ENCODE data around the gene KIR2DL4. TPM values are rescaled to one million over a fixed set of nuclear protein-coding genes. Genes with fewer than 3 reads are reported as not detected.
"Not testable (repeated sequence)": the region's sequence is repeated elsewhere in the genome, so short reads cannot be mapped to it uniquely, and the experiment has no call there.

Gene KIR2DL4
- total RNA-seq: not detected
- long read RNA-seq: 0 reads

GRCh38 chr19:54803410-54803809 lies at the start of gene KIR2DL4:
KIR2DL4 (plus strand) TSS chr19:54803610; CDS start chr19:54803652, 42 bp downstream.
- H3K9me3 ChIP-seq (replicated peaks): peaks cover 4% of the 10 kb centered on the region
- no peak for TF ChIP-seq CTCF (IDR thresholded peaks at IDR 0.05; ENCODE audit: borderline replicate concordance)
- no peak within 1 kb of the TSS for H3K4me3 ChIP-seq
- intact Hi-C loops (cut with micrococcal nuclease): no loop called here
- H3K36me3 ChIP-seq: no peaks in the 10 kb centered on the region
- no peak within 1 kb of the TSS for H3K27ac ChIP-seq (replicated peaks)
- peaks cover 43% of the 10 kb centered on the region for H3K27me3 ChIP-seq (ENCODE audit: low read depth)
- no peaks in the 10 kb centered on the region for H3K4me1 ChIP-seq
- DNase-seq: no peak

- H3K27ac ChIP-seq (replicated peaks); H3K4me3 ChIP-seq; H3K9me3 ChIP-seq (replicated peaks); H3K4me1 ChIP-seq; H3K27me3 ChIP-seq (ENCODE audit: low read depth); H3K36me3 ChIP-seq; DNase-seq; intact Hi-C loops (cut with micrococcal nuclease): not testable (repeated sequence)
These were observed 47.0 kb upstream of the KIR2DL4 start for GRCh38 chr19:54756204-54757110.

- H3K4me1 ChIP-seq; intact Hi-C loops (cut with micrococcal nuclease); H3K27ac ChIP-seq (replicated peaks); DNase-seq; H3K4me3 ChIP-seq; H3K36me3 ChIP-seq; H3K9me3 ChIP-seq (replicated peaks); H3K27me3 ChIP-seq (ENCODE audit: low read depth): not testable (repeated sequence)
These were observed 44.8 kb upstream of the KIR2DL4 start for GRCh38 chr19:54758577-54758976.

- peaks cover 10% of the 10 kb centered on the region for H3K9me3 ChIP-seq (replicated peaks)
- H3K4me3 ChIP-seq; H3K27me3 ChIP-seq (ENCODE audit: low read depth); H3K4me1 ChIP-seq; intact Hi-C loops (cut with micrococcal nuclease); DNase-seq; H3K27ac ChIP-seq (replicated peaks); H3K36me3 ChIP-seq: not testable (repeated sequence)
These were observed 39.2 kb upstream of the KIR2DL4 start for GRCh38 chr19:54764219-54764618.

- intact Hi-C loops (cut with micrococcal nuclease); DNase-seq; H3K27me3 ChIP-seq (ENCODE audit: low read depth); H3K27ac ChIP-seq (replicated peaks); H3K4me3 ChIP-seq; H3K36me3 ChIP-seq; H3K4me1 ChIP-seq: not testable (repeated sequence)
- peaks cover 10% of the 10 kb centered on the region for H3K9me3 ChIP-seq (replicated peaks)
These were observed 36.9 kb upstream of the KIR2DL4 start for GRCh38 chr19:54766464-54766863.

- H3K27ac ChIP-seq (replicated peaks); intact Hi-C loops (cut with micrococcal nuclease); DNase-seq; H3K36me3 ChIP-seq; H3K4me3 ChIP-seq; H3K4me1 ChIP-seq: not testable (repeated sequence)
- Histone ChIP-seq H3K27me3 (ENCODE audit: low read depth) (peaks cover 19% of the 10 kb centered on the region), H3K9me3 (replicated peaks) (peaks cover 10% of the 10 kb centered on the region)
These were observed 33.8 kb upstream of the KIR2DL4 start, which contains the start of gene KIR2DL1 for GRCh38 chr19:54769646-54770045. KIR2DL1 (plus strand) TSS chr19:54769793; CDS start chr19:54769851, 58 bp downstream.

GRCh38 chr19:54770511-54770910 lies 32.9 kb upstream of the KIR2DL4 start:
- H3K9me3 ChIP-seq (replicated peaks); H3K27ac ChIP-seq (replicated peaks); intact Hi-C loops (cut with micrococcal nuclease); H3K4me1 ChIP-seq; DNase-seq; H3K4me3 ChIP-seq; H3K36me3 ChIP-seq: not testable (repeated sequence)
- H3K27me3 ChIP-seq (ENCODE audit: low read depth): peaks cover 14% of the 10 kb centered on the region

GRCh38 chr19:54771018-54771960 lies 32.1 kb upstream of the KIR2DL4 start:
- DNase-seq; H3K36me3 ChIP-seq; H3K9me3 ChIP-seq (replicated peaks); intact Hi-C loops (cut with micrococcal nuclease); H3K4me1 ChIP-seq; H3K27ac ChIP-seq (replicated peaks); H3K4me3 ChIP-seq: not testable (repeated sequence)
- peaks cover 13% of the 10 kb centered on the region for H3K27me3 ChIP-seq (ENCODE audit: low read depth)

GRCh38 chr19:54772666-54773065 lies 30.7 kb upstream of the KIR2DL4 start:
- H3K4me3 ChIP-seq; H3K4me1 ChIP-seq; intact Hi-C loops (cut with micrococcal nuclease); H3K9me3 ChIP-seq (replicated peaks); H3K27ac ChIP-seq (replicated peaks); DNase-seq; H3K36me3 ChIP-seq: not testable (repeated sequence)
- H3K27me3 ChIP-seq (ENCODE audit: low read depth): peaks cover 10% of the 10 kb centered on the region

GRCh38 chr19:54775095-54775815 lies 28.2 kb upstream of the KIR2DL4 start:
- H3K9me3 ChIP-seq (replicated peaks); DNase-seq; intact Hi-C loops (cut with micrococcal nuclease); H3K4me3 ChIP-seq; H3K36me3 ChIP-seq; H3K4me1 ChIP-seq; H3K27ac ChIP-seq (replicated peaks): not testable (repeated sequence)
- peaks cover 10% of the 10 kb centered on the region for H3K27me3 ChIP-seq (ENCODE audit: low read depth)

GRCh38 chr19:54775830-54776229 lies 27.6 kb upstream of the KIR2DL4 start:
- H3K4me1 ChIP-seq; intact Hi-C loops (cut with micrococcal nuclease); H3K9me3 ChIP-seq (replicated peaks); H3K36me3 ChIP-seq; H3K27ac ChIP-seq (replicated peaks); H3K4me3 ChIP-seq; DNase-seq: not testable (repeated sequence)
- peaks cover 10% of the 10 kb centered on the region for H3K27me3 ChIP-seq (ENCODE audit: low read depth)

GRCh38 chr19:54777851-54778250 lies 25.6 kb upstream of the KIR2DL4 start:
- intact Hi-C loops (cut with micrococcal nuclease); H3K4me3 ChIP-seq; H3K36me3 ChIP-seq; H3K27ac ChIP-seq (replicated peaks); DNase-seq; H3K4me1 ChIP-seq; H3K27me3 ChIP-seq (ENCODE audit: low read depth); H3K9me3 ChIP-seq (replicated peaks): not testable (repeated sequence)
